ENCODE results near the gene OR6C2.

DNA sequence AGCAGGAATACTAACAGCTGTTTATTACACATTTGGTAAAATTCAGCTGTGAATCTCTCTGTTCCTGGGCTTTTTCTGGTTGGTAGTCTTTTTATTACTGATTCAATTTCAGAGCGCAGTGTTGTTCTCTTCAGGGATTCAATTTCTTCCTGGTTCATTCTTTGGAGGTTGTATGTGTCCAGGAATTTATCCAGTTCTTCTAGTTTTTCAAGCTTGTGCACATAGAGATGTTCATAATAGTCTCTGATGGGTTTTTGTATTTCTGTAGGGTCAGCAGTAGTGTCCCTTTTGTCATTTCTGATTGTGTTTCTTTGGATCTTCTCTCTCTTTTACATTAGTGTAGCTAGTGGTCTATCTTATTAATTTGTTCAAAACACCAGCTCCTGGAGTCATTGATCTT, 26.9 kb upstream of the OR6C2 start:
- TF ChIP-seq, protein P1, sequence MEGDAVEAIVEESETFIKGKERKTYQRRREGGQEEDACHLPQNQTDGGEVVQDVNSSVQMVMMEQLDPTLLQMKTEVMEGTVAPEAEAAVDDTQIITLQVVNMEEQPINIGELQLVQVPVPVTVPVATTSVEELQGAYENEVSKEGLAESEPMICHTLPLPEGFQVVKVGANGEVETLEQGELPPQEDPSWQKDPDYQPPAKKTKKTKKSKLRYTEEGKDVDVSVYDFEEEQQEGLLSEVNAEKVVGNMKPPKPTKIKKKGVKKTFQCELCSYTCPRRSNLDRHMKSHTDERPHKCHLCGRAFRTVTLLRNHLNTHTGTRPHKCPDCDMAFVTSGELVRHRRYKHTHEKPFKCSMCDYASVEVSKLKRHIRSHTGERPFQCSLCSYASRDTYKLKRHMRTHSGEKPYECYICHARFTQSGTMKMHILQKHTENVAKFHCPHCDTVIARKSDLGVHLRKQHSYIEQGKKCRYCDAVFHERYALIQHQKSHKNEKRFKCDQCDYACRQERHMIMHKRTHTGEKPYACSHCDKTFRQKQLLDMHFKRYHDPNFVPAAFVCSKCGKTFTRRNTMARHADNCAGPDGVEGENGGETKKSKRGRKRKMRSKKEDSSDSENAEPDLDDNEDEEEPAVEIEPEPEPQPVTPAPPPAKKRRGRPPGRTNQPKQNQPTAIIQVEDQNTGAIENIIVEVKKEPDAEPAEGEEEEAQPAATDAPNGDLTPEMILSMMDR (IDR thresholded peaks at IDR 0.05): no peak
- TF ChIP-seq EP300 (IDR thresholded peaks at IDR 0.05): no peak

Measured in tibial nerve (tissue), 4 donors.